HG03457 (cell line): Measurements from ENCODE around the gene IFITM5.
"Not testable (repeated sequence)": the region's sequence is repeated elsewhere in the genome, so short reads cannot be mapped to it uniquely, and the experiment has no call there.

ENCODE experiments used
- ATAC-seq: cut with Tn5 transposase; IDR thresholded peaks from one replicate; pipeline ENCODE4 v1.9.1; 2021; ENCODE audit warnings: moderate number of reproducible peaks; ENCODE audit not compliant: unreplicated experiment

IFITM5 gene

GRCh38 chr11:313304-313786 is 14.0 kb upstream of the IFITM5 start:
- no peak for ATAC-seq

DNA sequence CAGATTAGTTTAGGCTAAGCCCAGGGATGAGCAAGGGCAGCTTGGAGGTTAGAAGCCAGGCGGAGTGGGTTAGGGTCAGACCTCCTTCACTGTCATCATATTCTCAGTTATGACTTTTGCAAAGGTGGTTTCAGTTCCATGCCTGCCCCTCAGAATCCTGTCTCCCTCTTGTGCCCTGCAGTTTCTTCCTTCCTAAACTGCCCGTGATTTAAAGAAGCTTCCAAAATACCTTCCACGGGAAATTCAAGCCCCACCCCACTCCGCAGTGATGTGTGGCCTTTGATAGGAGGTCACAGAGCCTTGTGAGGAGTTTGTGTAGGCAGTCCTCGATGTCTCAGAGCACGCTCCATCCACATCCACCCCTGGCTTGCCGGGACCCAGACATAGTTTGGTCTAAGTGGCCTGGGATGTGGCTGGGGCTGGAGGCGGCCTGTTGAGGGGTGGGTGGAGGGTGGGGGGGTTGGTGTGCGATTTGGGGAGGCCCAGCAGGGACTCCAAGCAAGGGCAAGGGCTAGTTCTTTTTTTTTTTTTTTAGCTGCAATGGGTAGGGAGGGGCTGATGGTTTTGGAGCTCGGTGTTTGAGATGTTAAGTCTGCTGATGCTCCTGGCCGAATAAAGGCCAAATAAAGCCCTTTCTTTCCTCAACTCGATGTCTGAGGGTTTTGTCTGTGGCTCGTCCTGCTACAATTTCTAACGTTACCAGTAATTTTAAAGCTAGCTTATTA is 12.9 kb upstream of the IFITM5 start:
- ATAC-seq = no peak

DNA sequence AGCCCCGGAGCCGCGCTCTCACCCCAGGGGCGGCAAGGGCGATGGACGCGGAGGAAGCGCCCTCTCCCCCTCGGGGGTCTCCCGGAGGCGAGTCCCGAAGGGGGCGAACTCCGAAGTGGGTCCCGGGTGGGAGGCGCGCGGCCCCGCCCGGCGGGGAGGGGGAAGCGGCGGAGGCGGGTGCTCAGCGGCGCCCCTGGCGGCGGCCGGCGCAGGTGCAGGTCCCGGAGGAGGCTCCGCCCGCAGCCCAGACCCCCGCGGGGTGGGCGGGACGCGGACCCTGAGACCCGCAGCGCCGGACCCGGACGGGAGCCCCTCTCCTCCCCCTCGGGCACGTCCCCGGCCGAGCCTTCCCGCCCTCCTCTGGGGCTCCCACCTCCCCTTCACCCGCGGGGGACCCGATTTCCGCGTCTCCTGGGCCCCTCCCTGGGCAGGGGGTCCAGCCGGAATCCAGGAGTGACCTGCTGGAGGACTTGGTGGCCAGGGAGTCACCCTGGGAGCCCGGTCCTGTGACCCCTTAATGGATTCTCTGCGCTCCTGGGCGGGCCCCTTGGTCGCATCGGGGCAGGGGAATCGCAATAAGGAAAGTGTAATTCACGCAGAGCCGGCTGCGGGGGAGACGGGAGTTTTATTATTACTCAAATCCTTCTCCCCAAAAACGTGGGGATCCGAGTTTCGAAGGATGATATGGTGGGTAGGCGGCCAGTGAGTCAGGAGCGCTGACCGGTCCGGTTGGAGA is 11.9 kb upstream of the IFITM5 start:
- peak; percentile 38 for ATAC-seq

- not testable (repeated sequence) for ATAC-seq
These were observed 10.8 kb upstream of the IFITM5 start for GRCh38 chr11:309979-310572.

DNA sequence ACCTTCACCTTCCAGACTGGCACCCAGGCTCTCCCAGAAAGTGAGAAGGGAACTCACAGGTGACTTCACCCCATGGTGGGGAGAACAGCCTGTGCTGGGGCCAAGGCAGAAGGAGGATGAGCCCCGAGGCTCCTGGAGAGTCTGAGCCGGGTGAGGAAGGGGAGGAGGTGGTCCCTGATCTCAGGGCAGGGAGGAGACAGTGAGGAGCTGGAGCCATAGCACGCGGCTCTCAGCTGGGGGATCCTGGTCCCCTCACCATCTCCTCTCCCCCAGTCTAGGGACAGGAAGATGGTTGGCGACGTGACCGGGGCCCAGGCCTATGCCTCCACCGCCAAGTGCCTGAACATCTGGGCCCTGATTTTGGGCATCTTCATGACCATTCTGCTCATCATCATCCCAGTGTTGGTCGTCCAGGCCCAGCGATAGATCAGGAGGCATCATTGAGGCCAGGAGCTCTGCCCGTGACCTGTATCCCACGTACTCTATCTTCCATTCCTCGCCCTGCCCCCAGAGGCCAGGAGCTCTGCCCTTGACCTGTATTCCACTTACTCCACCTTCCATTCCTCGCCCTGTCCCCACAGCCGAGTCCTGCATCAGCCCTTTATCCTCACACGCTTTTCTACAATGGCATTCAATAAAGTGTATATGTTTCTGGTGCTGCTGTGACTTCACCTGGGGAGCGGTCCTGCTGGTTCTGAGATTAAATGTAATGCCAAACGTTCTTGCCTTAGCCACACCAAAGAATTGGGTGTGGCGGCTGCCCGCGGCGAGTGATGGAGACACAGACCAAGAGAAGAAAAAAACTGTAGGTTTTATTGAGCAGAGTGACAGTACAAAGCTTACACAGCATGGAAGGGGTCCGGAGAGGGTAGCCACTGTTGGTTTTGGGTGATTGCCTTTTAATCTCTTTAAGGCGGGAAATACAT is 9.7 kb upstream of the IFITM5 start:
- ATAC-seq = not testable (repeated sequence)

GRCh38 chr11:307766-308708 is 8.7 kb upstream of the IFITM5 start, which contains the start of gene IFITM2:
Gene IFITM2 (plus strand): TSS chr11:307816. CDS start chr11:308193, 377 bp downstream.
- not testable (repeated sequence) for ATAC-seq

DNA sequence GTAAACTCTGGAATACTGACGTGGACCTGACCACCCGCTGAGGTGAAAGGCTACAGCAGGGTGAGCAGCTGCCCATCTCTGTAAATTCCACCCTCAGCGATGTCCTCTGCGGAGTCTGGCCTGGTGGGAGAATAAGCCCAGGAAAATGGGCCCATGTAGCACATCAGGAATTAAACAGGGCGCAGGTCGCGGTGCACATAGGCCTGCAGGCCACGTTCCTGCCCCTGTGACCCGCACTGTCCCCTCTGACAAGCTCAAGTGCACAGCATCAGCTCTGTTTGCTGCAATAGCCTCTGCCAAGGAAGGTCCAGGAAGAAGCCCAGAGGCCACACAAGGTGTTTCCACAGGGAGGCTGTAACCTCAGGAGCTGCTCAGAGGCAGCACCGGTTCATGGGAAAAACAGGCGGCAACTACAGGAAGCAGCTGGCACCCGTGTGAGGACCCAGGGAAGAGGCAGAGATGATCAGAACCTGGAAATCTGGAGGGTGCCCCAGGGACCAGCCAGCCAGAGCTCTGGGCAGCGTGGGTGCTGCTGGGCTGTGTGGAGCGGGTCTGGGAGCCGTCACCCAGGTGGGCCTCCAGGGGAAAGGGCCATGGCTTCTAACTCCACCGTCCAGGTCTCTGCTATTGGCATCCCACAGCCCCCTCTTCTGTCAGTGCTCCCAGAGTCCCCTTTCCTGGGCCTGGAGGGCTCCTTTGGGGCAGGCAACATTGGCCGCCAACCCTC is 7.5 kb upstream of the IFITM5 start:
- no peak for ATAC-seq

GRCh38 chr11:305844-306211 is 6.5 kb upstream of the IFITM5 start:
- no peak for ATAC-seq

- ATAC-seq = no peak
These were observed 5.9 kb upstream of the IFITM5 start for GRCh38 chr11:304915-305843.

DNA sequence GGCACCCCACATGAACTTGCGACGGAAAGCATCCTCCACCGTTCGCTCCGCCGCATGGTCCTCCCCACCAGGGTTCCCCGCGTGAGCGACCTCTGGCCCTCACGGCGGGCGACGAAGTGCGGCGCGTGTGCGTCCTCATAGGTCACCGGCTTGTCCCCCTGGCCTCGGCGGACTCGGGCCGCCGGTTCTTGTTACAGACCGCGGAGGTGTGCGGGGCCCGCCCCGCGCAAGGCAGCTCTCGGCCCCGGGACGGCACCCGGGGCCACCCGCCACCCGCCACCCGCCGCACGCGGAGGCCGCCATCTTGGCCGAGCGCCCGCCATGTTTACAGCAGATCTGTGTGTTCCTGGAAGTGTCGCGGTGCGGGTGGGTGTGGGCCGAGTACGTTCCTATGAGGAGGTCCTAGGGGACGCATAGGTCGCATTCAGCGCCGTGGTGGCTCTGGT is 4.8 kb upstream of the IFITM5 start:
- no peak for ATAC-seq

DNA sequence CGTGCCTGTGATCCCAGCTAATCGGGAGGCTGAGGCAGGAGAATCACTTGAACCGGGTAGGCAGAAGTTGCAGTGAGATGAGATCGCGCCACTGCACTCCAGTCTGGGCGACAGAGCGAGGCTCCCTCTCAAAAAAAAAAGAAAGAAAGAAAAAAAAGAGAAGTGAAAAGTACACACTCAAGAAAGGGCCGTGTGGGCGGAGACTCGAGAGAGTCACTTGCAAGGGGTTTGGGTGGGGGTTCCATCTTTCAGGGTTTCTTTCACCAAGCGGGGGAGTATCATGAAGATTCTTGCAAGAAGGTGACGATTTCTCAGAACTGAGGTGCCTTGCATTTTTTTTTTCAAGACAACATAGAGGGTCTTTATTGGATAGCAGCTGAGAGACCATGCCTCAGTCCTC is 4.0 kb upstream of the IFITM5 start:
- no peak for ATAC-seq

- ATAC-seq = no peak
These were observed 817 bp upstream of the IFITM5 start for GRCh38 chr11:299951-300735.

DNA sequence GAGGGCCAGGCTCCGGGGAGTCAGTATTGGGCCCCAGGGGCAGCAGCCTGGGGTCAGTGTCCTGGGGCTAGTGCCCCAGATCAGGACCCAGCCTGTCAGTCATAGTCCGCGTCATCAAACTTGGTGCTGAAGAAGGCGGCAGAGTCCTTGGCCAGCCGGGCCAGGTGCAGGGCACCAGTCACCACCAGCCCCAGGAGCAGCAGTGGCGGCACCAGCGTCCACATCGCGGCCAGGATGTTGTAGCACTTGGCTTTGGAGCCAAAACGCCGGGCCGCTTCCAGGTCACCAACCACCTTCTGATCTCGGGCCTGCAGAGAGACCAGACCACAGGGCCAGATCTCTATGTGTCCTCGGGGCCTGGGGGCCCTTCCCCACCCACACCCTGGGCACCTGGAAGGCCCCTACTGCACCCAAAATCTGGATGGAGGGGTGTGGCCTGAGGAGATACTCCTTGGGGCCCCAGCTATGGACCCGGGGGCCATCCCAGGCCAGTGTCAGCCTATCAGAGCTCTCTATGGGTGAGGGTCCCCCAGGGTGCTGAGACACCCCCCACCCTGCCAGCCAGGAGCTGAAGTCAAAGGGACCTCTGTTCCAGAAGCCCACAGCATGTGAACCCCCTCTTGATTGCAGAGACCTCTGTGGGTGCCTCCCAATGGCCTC is 790 bp downstream of the IFITM5 start:
- ATAC-seq = no peak

DNA sequence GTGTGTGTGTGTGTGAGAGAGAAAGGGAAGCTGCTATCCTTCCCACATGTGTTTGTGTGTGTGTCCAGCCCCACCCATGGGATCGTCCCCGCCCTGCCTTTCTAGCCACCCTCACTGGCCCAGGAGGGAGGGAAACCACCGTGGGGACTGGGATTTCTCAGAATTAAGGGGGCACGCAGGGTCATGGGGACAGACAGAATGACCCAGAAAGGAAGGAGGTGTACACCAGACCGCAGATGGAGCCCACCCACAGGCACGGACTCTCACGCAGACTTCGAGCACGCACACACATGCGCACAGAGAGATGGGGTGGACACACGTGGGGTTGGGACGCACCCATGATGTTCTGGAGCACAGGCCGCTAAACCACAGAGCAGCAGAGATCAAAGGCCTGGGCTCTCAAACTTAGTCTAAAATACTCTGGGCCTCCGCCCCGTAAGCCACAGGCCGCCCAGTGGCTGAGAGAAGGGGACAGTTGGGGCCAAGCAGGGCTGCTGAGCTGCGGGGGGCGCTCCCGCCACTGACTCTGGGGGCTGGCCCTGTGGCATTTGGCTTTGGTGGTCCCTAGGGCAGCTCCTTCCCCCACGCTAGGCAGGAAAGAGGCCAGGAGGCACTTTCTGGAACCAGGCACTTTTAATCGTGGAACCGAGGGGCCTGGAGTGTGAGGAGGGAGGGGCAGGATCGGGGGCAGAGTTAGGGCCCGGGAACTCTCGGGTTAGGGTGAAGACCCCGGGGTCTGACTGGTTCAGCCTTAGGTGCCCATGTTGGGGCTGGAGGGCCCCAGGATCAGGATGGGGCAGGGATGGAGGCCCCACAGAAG is 1.5 kb downstream of the IFITM5 start:
- ATAC-seq = no peak

DNA sequence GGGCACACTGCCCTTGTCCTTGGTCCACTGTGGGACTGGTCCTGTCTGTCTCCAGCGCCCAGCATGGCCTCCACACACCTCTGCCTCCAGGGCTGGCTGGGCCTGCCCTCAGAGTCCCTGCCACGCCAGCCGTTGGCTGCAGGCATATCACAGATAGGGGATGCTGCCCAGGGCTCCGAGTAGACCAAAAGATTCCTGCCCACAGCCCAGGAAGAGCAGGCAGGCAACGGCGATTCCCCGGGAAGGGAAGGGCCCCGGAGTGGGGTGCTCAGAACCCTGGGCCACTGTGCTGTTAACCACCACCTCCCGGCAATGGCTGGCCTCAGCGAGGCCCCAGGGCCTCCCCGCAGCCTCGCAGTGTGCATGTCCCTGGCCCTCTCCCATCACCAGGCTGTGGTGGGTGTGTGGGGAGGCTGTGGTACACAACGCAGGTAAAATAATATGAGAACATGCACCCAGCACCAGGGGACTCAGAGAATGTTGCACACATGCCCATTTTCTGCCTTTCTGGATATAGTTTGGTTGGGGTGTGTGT is 2.2 kb downstream of the IFITM5 start:
- ATAC-seq = no peak
